ENCODE measurements around the gene VSNL1. TPM values are rescaled to one million over a fixed set of nuclear protein-coding genes. Genes with fewer than 3 reads are reported as not detected.

The VSNL1 gene
- total RNA-seq, 1 experiment from 2014 or later: 9.9 TPM

DNA sequence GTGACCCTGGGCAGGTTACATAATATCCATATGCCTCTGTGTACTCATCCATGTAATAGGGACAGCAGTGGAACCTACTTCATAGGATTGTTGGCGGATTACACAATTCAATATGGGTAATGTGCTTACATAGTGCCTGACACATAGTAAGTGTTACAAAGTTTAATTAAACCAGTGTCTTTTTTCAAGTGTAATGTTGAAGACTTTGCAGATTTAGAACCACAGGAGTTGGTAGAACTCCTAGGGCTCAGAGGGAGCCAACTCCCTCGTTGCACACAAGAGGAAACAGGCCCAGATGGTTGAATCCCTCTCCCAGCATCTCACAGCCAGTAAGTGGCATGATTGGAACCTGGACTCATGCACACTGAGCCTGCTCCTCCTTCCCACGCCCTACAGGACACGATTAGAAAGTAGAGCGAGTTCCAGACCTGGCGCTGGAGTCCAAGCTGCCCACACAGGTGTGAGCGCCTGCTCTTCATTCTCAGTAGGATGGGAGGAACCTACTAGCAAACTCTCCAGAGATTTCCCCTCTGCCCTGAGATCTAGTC is 97.8 kb downstream of the VSNL1 start:
- Histone ChIP-seq H2AFZ (ENCODE audit: low read length) (no peak overlapping the region), H2BK5ac (ENCODE audit: insufficient read length, low read length) (no peak overlapping the region), H3K4me2 (ENCODE audit: insufficient read depth, insufficient read length, low read length) (no peak overlapping the region), H3K14ac (ENCODE audit: insufficient read depth, low read length) (no peak overlapping the region), H3K4ac (ENCODE audit: low read depth, low read length) (no peak overlapping the region), H3K27ac (ENCODE audit: insufficient read length, low read depth, low read length) (no peak overlapping the region), H3K56ac (ENCODE audit: insufficient read length, low read depth, low read length) (no peak overlapping the region), H3K18ac (ENCODE audit: insufficient read length, low read depth, low read length) (no peak overlapping the region), H3K9ac (ENCODE audit: extremely low read depth, insufficient read length, low read length) (no peak overlapping the region), H2BK12ac (ENCODE audit: insufficient read length, low read depth, low read length) (no peak overlapping the region), H3K9me3 (ENCODE audit: control insufficient read depth, low read depth, low read length) (no peaks in the 10 kb centered on the region), H4K20me1 (ENCODE audit: control insufficient read depth, insufficient read depth, insufficient read length) (no peaks in the 10 kb centered on the region), H3K79me2 (ENCODE audit: insufficient read depth, low read length) (no peaks in the 10 kb centered on the region), H3K4me1 (ENCODE audit: insufficient read depth, low read length) (no peaks in the 10 kb centered on the region), H3K23me2 (ENCODE audit: insufficient read length, low read depth, low read length, poor library complexity, severe bottlenecking) (no peaks in the 10 kb centered on the region), H3K79me1 (ENCODE audit: insufficient read depth, low read depth, low read length, poor library complexity, severe bottlenecking) (no peaks in the 10 kb centered on the region), H2BK15ac (ENCODE audit: low read depth, low read length) (no peak overlapping the region), H4K5ac (ENCODE audit: insufficient read length, low read depth, low read length) (no peak overlapping the region), H4K91ac (ENCODE audit: insufficient read length, low read depth, low read length) (no peak overlapping the region), H2BK120ac (ENCODE audit: low read depth, low read length, poor library complexity, severe bottlenecking) (no peak overlapping the region), H2AK5ac (ENCODE audit: insufficient read length, low read length) (no peak overlapping the region), H4K8ac (replicated peaks; ENCODE audit: insufficient read length, low read depth, low read length) (no peak overlapping the region), H3K27me3 (ENCODE audit: insufficient read depth, low read length) (no peaks in the 10 kb centered on the region), H3T11ph (ENCODE audit: low read length) (no peak overlapping the region), H2BK20ac (ENCODE audit: low read depth, low read length, poor library complexity, severe bottlenecking) (no peak overlapping the region), H3K23ac (ENCODE audit: insufficient read length, low read depth, low read length) (no peak overlapping the region)
- no CpG with 5 or more reads among the region's 7 CpGs for WGBS (ENCODE audit: extremely low coverage, insufficient read length, low lambda C conversion rate)
- no peak for DNase-seq
- Mint-ChIP-seq H3K4me1 (peaks cover 19 to 27% of the 10 kb centered on the region in 2 experiments), H3K4me3 (no peak overlapping the region), H3K36me3 (ENCODE audit: insufficient read depth in 1 of 3, low read depth in 3 of 3) (peaks cover 0 to 10% (median 0%) of the 10 kb centered on the region in 3 experiments; a peak in 3 of 7 replicates), H3K27me3 (ENCODE audit: low read depth) (no peaks in the 10 kb centered on the region), H3K27ac (peak overlapping the region in 1 of 3 experiments; percentile 49; a peak in 1 of 7 replicates), H3K9me3 (no peaks in the 10 kb centered on the region)
- TF ChIP-seq, protein P1, sequence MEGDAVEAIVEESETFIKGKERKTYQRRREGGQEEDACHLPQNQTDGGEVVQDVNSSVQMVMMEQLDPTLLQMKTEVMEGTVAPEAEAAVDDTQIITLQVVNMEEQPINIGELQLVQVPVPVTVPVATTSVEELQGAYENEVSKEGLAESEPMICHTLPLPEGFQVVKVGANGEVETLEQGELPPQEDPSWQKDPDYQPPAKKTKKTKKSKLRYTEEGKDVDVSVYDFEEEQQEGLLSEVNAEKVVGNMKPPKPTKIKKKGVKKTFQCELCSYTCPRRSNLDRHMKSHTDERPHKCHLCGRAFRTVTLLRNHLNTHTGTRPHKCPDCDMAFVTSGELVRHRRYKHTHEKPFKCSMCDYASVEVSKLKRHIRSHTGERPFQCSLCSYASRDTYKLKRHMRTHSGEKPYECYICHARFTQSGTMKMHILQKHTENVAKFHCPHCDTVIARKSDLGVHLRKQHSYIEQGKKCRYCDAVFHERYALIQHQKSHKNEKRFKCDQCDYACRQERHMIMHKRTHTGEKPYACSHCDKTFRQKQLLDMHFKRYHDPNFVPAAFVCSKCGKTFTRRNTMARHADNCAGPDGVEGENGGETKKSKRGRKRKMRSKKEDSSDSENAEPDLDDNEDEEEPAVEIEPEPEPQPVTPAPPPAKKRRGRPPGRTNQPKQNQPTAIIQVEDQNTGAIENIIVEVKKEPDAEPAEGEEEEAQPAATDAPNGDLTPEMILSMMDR (conservative IDR thresholded peaks at IDR 0.05): no peak
